Measurements from ENCODE around the gene TPK1.

Gene TPK1

DNA sequence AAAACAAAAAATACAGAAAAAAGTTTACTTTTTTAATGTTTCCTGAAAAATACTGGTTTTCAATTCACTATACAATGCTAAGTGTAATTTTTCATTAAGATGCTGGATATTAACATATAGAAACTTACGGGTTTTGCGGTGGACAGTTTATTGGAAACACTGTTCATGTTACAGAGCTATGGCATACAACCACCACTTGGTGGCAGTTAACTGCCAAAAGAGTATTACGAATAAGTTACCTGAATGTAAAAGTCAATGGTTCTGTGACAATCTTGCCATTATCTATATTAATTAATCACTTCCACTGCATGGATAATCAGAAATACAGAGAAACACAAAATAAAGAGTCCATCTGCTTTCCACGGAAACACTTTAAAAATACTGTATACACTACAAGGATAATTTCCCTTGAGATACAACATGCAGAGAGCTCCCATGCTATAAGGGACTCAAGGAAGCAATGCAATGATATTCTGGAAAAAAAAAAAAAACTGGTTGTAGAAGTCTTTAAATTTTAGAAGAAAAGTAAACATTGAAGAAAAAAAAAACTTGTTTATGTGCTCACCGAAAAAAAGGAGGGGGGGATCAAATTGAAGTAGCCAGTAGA lies 97.0 kb downstream of the TPK1 start:
- Histone ChIP-seq H3K9me3 (ENCODE audit: control insufficient read depth, insufficient read depth, low read depth, low read length) (no peaks in the 10 kb centered on the region), H3K36me3 (ENCODE audit: control insufficient read depth in 2 of 2, insufficient read depth in 1 of 2, low read length in 2 of 2) (no peaks in the 10 kb centered on the region), H3K4me1 (ENCODE audit: control insufficient read depth, insufficient read depth, low read length) (no peaks in the 10 kb centered on the region), H3K4me3 (ENCODE audit: low read depth, low read length) (no peak overlapping the region), H3K27ac (ENCODE audit: extremely low read depth, low read depth, low read length) (no peak overlapping the region)
- CTCF ChIA-PET, result interaction anchor here (0.6 to 1.9 kb wide), 18 partner anchors 9 to 1946 kb away, joined by 3 to 11 read pairs (median 3); no protein-coding TSS in a partner anchor
- POLR2A ChIA-PET, result interaction anchor here (1.2 kb wide), 1 partner anchor 97 kb away, joined by 4 read pairs; the partner anchor contains the start of gene TPK1
- TF ChIP-seq ZNF311 (tag by site-specific recombination; IDR thresholded peaks at IDR 0.05; ENCODE audit: borderline replicate concordance), result no peak
- no peak for TF ChIP-seq ZNF114 (tag by site-specific recombination; IDR thresholded peaks at IDR 0.05)
- TF ChIP-seq ZNF184 (tag by site-specific recombination; IDR thresholded peaks at IDR 0.05), result no peak
- TF ChIP-seq, protein P1, sequence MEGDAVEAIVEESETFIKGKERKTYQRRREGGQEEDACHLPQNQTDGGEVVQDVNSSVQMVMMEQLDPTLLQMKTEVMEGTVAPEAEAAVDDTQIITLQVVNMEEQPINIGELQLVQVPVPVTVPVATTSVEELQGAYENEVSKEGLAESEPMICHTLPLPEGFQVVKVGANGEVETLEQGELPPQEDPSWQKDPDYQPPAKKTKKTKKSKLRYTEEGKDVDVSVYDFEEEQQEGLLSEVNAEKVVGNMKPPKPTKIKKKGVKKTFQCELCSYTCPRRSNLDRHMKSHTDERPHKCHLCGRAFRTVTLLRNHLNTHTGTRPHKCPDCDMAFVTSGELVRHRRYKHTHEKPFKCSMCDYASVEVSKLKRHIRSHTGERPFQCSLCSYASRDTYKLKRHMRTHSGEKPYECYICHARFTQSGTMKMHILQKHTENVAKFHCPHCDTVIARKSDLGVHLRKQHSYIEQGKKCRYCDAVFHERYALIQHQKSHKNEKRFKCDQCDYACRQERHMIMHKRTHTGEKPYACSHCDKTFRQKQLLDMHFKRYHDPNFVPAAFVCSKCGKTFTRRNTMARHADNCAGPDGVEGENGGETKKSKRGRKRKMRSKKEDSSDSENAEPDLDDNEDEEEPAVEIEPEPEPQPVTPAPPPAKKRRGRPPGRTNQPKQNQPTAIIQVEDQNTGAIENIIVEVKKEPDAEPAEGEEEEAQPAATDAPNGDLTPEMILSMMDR (tag by site-specific recombination; IDR thresholded peaks at IDR 0.05), result 0 out of 2 replicates have a peak, but pooled peaks have one; percentile 11
- peak; percentile 60 for TF ChIP-seq ZNF654 (tag by site-specific recombination; IDR thresholded peaks at IDR 0.05; ENCODE audit: low read depth)
- TF ChIP-seq ZFP69B (tag by site-specific recombination; IDR thresholded peaks at IDR 0.05), result no peak
- TF ChIP-seq SP3 (tag by site-specific recombination; IDR thresholded peaks at IDR 0.05), result no peak

DNA sequence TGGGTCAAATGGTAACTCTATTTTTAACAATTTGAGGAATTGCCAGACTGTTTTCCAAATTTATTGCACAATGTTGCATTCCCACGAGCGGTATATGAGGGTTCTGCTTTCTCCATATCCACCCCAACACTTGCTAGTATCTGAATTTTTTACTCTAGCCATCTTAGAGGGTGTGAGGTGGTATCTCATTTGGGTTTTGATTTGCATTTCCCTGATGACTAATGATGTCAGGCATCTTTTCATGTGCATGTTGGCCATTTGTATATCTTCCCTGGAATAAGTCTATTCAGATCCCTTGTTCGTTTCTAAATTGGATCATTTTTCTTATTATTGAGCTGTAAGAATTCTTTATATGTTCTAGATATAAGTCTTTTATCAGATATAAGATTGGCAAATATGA lies 97.7 kb downstream of the TPK1 start:
- no peak for TF ChIP-seq ZNF555 (tag by site-specific recombination; conservative IDR thresholded peaks at IDR 0.05)
- no peak for TF ChIP-seq ZNF24 (tag by site-specific recombination; IDR thresholded peaks at IDR 0.05)
- TF ChIP-seq, protein P2, sequence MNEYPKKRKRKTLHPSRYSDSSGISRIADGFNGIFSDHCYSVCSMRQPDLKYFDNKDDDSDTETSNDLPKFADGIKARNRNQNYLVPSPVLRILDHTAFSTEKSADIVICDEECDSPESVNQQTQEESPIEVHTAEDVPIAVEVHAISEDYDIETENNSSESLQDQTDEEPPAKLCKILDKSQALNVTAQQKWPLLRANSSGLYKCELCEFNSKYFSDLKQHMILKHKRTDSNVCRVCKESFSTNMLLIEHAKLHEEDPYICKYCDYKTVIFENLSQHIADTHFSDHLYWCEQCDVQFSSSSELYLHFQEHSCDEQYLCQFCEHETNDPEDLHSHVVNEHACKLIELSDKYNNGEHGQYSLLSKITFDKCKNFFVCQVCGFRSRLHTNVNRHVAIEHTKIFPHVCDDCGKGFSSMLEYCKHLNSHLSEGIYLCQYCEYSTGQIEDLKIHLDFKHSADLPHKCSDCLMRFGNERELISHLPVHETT (tag by site-specific recombination; IDR thresholded peaks at IDR 0.05), result no peak
- TF ChIP-seq ZNF121 (tag by site-specific recombination; IDR thresholded peaks at IDR 0.05), result no peak
- TF ChIP-seq, protein P3, sequence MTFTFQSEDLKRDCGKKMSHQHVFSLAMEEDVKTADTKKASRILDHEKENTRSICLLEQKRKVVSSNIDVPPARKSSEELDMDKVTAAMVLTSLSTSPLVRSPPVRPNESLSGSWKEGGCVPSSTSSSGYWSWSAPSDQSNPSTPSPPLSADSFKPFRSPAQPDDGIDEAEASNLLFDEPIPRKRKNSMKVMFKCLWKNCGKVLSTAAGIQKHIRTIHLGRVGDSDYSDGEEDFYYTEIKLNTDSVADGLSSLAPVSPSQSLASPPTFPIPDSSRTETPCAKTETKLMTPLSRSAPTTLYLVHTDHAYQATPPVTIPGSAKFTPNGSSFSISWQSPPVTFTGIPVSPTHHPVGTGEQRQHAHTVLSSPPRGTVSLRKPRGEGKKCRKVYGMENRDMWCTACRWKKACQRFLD (tag by site-specific recombination; IDR thresholded peaks at IDR 0.05), result no peak
- no peak for TF ChIP-seq ZNF600 (tag by site-specific recombination; IDR thresholded peaks at IDR 0.05)
- TF ChIP-seq ZNF629 (tag by site-specific recombination; IDR thresholded peaks at IDR 0.05), result no peak
- TF ChIP-seq KLF16 (tag by site-specific recombination; IDR thresholded peaks at IDR 0.05), result no peak
- TF ChIP-seq ZNF155 (tag by site-specific recombination; IDR thresholded peaks at IDR 0.05), result no peak
- no peak for TF ChIP-seq ZNF48 (tag by site-specific recombination; IDR thresholded peaks at IDR 0.05)
- no peak for TF ChIP-seq GLIS1 (tag by site-specific recombination; IDR thresholded peaks at IDR 0.05)
- H3K27ac ChIP-seq (ENCODE audit: extremely low read depth, low read depth, low read length), result no peak overlapping the region
- no peaks in the 10 kb centered on the region for H3K9me3 ChIP-seq (ENCODE audit: control insufficient read depth, insufficient read depth, low read depth, low read length)
- no peaks in the 10 kb centered on the region for H3K36me3 ChIP-seq (ENCODE audit: control insufficient read depth in 2 of 2, insufficient read depth in 1 of 2, low read length in 2 of 2)
- POLR2A ChIA-PET, result interaction anchor here (1.2 kb wide), 1 partner anchor 98 kb away, joined by 4 read pairs; the partner anchor contains the start of gene TPK1
- CTCF ChIA-PET, result interaction anchor here (0.6 to 1.9 kb wide), 11 partner anchors 9 to 1411 kb away, joined by 3 to 11 read pairs (median 3); no protein-coding TSS in a partner anchor
- no peaks in the 10 kb centered on the region for H3K4me1 ChIP-seq (ENCODE audit: control insufficient read depth, insufficient read depth, low read length)
- H3K4me3 ChIP-seq (ENCODE audit: low read depth, low read length), result no peak overlapping the region

Measured in HEK293 (cell line).